NB4 (cell line): ENCODE results near the gene ATXN1.

Experiments used
- CTCF ChIP-seq: IDR thresholded peaks from one replicate; pipeline ENCODE4 v1.5.1; 2012; ENCODE audit warnings: low read depth, low read length
- MAX ChIP-seq: IDR thresholded peaks from 2 replicates; pipeline ENCODE4 v1.6.1; 2011; ENCODE audit warnings: low read depth, low read length
- MYC ChIP-seq: IDR thresholded peaks from 2 replicates; pipeline ENCODE4 v1.6.1; 2011; ENCODE audit warnings: low read depth, low read length

- TF ChIP-seq MAX: no peak
- TF ChIP-seq MYC: no peak
- no peak for TF ChIP-seq CTCF
Observed at GRCh38 chr6:16759181-16759645, 2.0 kb downstream of the ATXN1 start.
